GM12878 (cell line): ENCODE measurements around the gene SMU1. TPM values are rescaled to one million over a fixed set of nuclear protein-coding genes. Genes with fewer than 3 reads are reported as not detected.

Source experiments
- ATAC-seq: fragments of 200-7000 bp; cut with Tn5 transposase; 3 replicates; pipeline ENCODE4 v1.9.1; 2020; ENCODE audit warnings: mild to moderate bottlenecking, moderate library complexity
- BruUV-seq: library from RNA; stranded (reverse); fragments of 400-500 nt; replicated peaks from 2 replicates; lab custom pipeline; 2021; lab: Mats Ljungman, UMichigan
- CTCF ChIA-PET: fragments of 300-600 bp; sonication (Branson Sonifier 250); formaldehyde crosslinking; extraction: SDS; loops from one replicate; lab custom pipeline; 2021; ENCODE audit warnings: inconsistent platforms; lab: Yijun Ruan, JAX
- POLR2A ChIA-PET: fragments of 350-600 bp; formaldehyde crosslinking; extraction: SDS; loops from one replicate; lab custom pipeline; 2021; ENCODE audit warnings: inconsistent platforms; lab: Charles Lee
- RAD21 ChIA-PET: fragments of 300-600 bp; sonication (Branson Sonifier 250); formaldehyde crosslinking; loops from one replicate; lab custom pipeline; 2023; ENCODE audit warnings: antibody characterized with exemption; ENCODE audit not compliant: unreplicated experiment; lab: Charles Lee
- SMC1A ChIA-PET: fragments of 300-600 bp; sonication (Branson Sonifier 250); formaldehyde crosslinking; loops from one replicate; lab custom pipeline; 2023; ENCODE audit not compliant: unreplicated experiment, uncharacterized antibody; lab: Charles Lee
- DNase-seq: peaks from one replicate; pipeline ENCODE4 v3.0.0-alpha.2; 2011; ENCODE audit warnings: low read depth, low spot score
- FAIRE-seq: peaks from 3 replicates; lab custom pipeline; 2011; peaks lifted over from hg19 to GRCh38; lab: Jason Lieb, UNC
- H2AFZ ChIP-seq: 2 replicates; pipeline ENCODE4 v1.6.0; 2011; ENCODE audit warnings: low read depth, low read length, control low read depth; ENCODE audit not compliant: control insufficient read depth
- H3K27ac ChIP-seq: 2 replicates; pipeline ENCODE4 v1.5.1; 2011; ENCODE audit warnings: control low read depth; ENCODE audit not compliant: control insufficient read depth, insufficient read depth
- H3K27me3 ChIP-seq, 2 experiments: replicated peaks in 1 of 2; 2 replicates each; pipeline versions ENCODE4 v1.6.0 to v1.6.1; 2011; ENCODE audit warnings: low read length in 1 of 2; ENCODE audit not compliant: control insufficient read depth in 2 of 2, insufficient read depth in 2 of 2
- H3K36me3 ChIP-seq, 2 experiments: 2 replicates each; pipeline ENCODE4 v1.5.1; 2011; ENCODE audit warnings: low read length in 1 of 2; ENCODE audit not compliant: control insufficient read depth in 2 of 2, insufficient read depth in 2 of 2
- H3K4me1 ChIP-seq: 2 replicates; pipeline ENCODE4 v1.6.1; 2011; ENCODE audit warnings: mild to moderate bottlenecking, low read length, moderate library complexity, mixed read lengths; ENCODE audit not compliant: control insufficient read depth, insufficient read depth
- H3K4me2 ChIP-seq: 2 replicates; pipeline ENCODE4 v1.6.0; 2011; ENCODE audit warnings: control low read depth; ENCODE audit not compliant: control insufficient read depth, insufficient read depth
- H3K4me3 ChIP-seq: fragments of 200-600 bp; sonication (generic); 2 replicates; pipeline ENCODE4 v1.5.1; 2016
- H3K79me2 ChIP-seq: 2 replicates; pipeline ENCODE4 v1.6.0; 2011; ENCODE audit warnings: low read length; ENCODE audit not compliant: control insufficient read depth, insufficient read depth
- H3K9ac ChIP-seq: 2 replicates; pipeline ENCODE4 v1.8.0; 2011; ENCODE audit warnings: low read length, control low read depth, mixed read lengths; ENCODE audit not compliant: control insufficient read depth, insufficient read depth
- H3K9me3 ChIP-seq: replicated peaks from 3 replicates; pipeline ENCODE4 v1.5.1; 2011; ENCODE audit warnings: mild to moderate bottlenecking, low read length; ENCODE audit not compliant: control insufficient read depth, insufficient read depth
- H4K20me1 ChIP-seq: 2 replicates; pipeline ENCODE4 v1.6.0; 2011; ENCODE audit not compliant: control insufficient read depth, insufficient read depth
- BACH1 ChIP-seq: fragments of 450-650 bp; IDR thresholded peaks from 2 replicates; pipeline ENCODE4 v1.6.1; 2017; ENCODE audit warnings: mild to moderate bottlenecking, borderline replicate concordance
- BHLHE40 ChIP-seq, 2 experiments: fragments of 450-650 bp in 1 of 2; IDR thresholded peaks; 2 replicates each; pipeline ENCODE4 v1.6.1; 2011 to 2017; ENCODE audit warnings: low read depth in 2 of 2, borderline replicate concordance in 1 of 2, improper control_type of control experiment in 1 of 2, low read length in 1 of 2, mild to moderate bottlenecking in 1 of 2
- PKNOX1 ChIP-seq: fragments of 450-650 bp; IDR thresholded peaks from 2 replicates; pipeline ENCODE4 v1.6.1; 2016; ENCODE audit warnings: mild to moderate bottlenecking
- POLR2AphosphoS2 ChIP-seq: IDR thresholded peaks from 2 replicates; pipeline ENCODE4 v1.6.1; 2011; ENCODE audit warnings: low read depth, mild to moderate bottlenecking, low read length, improper control_type of control experiment, moderate library complexity
- SREBF1 ChIP-seq: IDR thresholded peaks from 2 replicates; pipeline ENCODE4 v1.6.1; 2012; ENCODE audit warnings: mild to moderate bottlenecking, low read length
- SRF ChIP-seq, 2 experiments: IDR thresholded peaks; 2 replicates each; pipeline ENCODE4 v1.6.1; 2011; ENCODE audit warnings: low read depth in 2 of 2, low read length in 2 of 2, mild to moderate bottlenecking in 1 of 2, moderate library complexity in 1 of 2
- ZNF384 ChIP-seq: IDR thresholded peaks from 2 replicates; pipeline ENCODE4 v1.6.1; 2012; ENCODE audit warnings: low read depth, mild to moderate bottlenecking, low read length, improper control_type of control experiment, borderline replicate concordance
- WGBS: methylation state at CpG from one replicate; pipeline ENCODE4 v1.1.6; 2016; ENCODE audit warnings: low lambda C conversion rate; ENCODE audit not compliant: insufficient replicate concordance, insufficient coverage; ENCODE audit errors: missing lambda C conversion rate; 5-methylcytosine and 5-hydroxymethylcytosine counted together
- in situ Hi-C: fragments of 300-500 bp; cut with MboI; formaldehyde crosslinking; loops from 9 replicates; pipeline ENCODE4 v1.14.3; 2018; ENCODE audit warnings: mixed read lengths
- intact Hi-C: fragments of 100-400 bp; cut with micrococcal nuclease; formaldehyde crosslinking; loops from one replicate; pipeline ENCODE4 v1.14.2; 2022; ENCODE audit not compliant: unreplicated experiment
- polyA plus RNA-seq, 11 experiments: library from polyadenylated mRNA; depleted of rRNA in 4 of 11; unstranded in 6 of 11; stranded (reverse) in 5 of 11; fragments of >200 nt; fragmentation: Nextera tagmentation in 4 of 11; fragmentation: Illumina TruSeq in 1 of 11; extraction: Ambion mirVana in 4 of 11; extraction: Trizol in 1 of 11; gene quantifications; 1 replicate in 1 of 11; 2 replicates in 10 of 11; pipeline versions ENCODE4 v1.2.1 to v1.2.3, GENCODE V29; 2011 to 2016; ENCODE audit warnings: inconsistent platforms in 2 of 11, missing spikeins in 2 of 11, low read depth in 1 of 11
- total RNA-seq, 4 experiments: library from RNA; depleted of rRNA in 3 of 4; stranded (reverse); fragments of >200 nt in 3 of 4; fragmentation: Illumina TruSeq in 1 of 4; extraction: Trizol in 1 of 4; gene quantifications; 2 replicates each; pipeline versions ENCODE4 v1.2.1 to v1.2.3, GENCODE V29; 2013 to 2021

The SMU1 gene
- total and polyA plus RNA-seq, 10 of the 15 experiments (the other 5 are each of a cell fraction or from before 2014, with no cell fraction given) = 18.5 to 34.6 (median 20.9) TPM

GRCh38 chr9:33106827-33107621, 30.6 kb upstream of the SMU1 start:
- H4K20me1 ChIP-seq = 0 out of 2 replicates have a peak, but pooled peaks cover 4% of the 10 kb centered on the region
- WGBS = 77% methylated on average over 10 of the region's 10 CpGs
- no TSS peak for BruUV-seq
- H3K27me3 ChIP-seq = no peaks in the 10 kb centered on the region
- H2AFZ ChIP-seq = no peak overlapping the region
- H3K9me3 ChIP-seq = no peaks in the 10 kb centered on the region
- no peaks in the 10 kb centered on the region for H3K4me1 ChIP-seq
- ChIA-PET CTCF (no interaction called here), POLR2A (interaction anchor here (0.7 kb wide), 2 partner anchors 11 to 126 kb away, joined by 4 to 7 read pairs; no protein-coding TSS in a partner anchor), SMC1A (interaction anchor here (1.2 kb wide), 1 partner anchor 119 kb away, joined by 4 read pairs; no protein-coding TSS in a partner anchor), RAD21 (no interaction called here)
- no peak overlapping the region for H3K9ac ChIP-seq
- H3K4me3 ChIP-seq = no peak overlapping the region
- TF ChIP-seq POLR2AphosphoS2 (0 out of 2 replicates have a peak, but pooled peaks have one; percentile 16), PKNOX1 (0 out of 2 replicates have a peak, but pooled peaks have one; percentile 39), BACH1 (no peak), ZNF384 (no peak), SREBF1 (no peak), BHLHE40 (IDR thresholded peaks at IDR 0.05; ENCODE audit: borderline replicate concordance in 1 of 2, low read depth in 2 of 2, low read length in 1 of 2) (no peak), SRF (IDR thresholded peaks at IDR 0.05; ENCODE audit: low read depth in 2 of 2, low read length in 2 of 2) (no peak)
- H3K36me3 ChIP-seq = peaks cover 8 to 9% of the 10 kb centered on the region in 2 experiments; a peak in 3 of 4 replicates
- DNase-seq = no peak
- peak; percentile 35 for ATAC-seq
- in situ Hi-C loops = no loop called here
- intact Hi-C loops = no loop called here
- FAIRE-seq = no peak
- no peaks in the 10 kb centered on the region for H3K79me2 ChIP-seq
- no peak overlapping the region for H3K4me2 ChIP-seq
- H3K27ac ChIP-seq = no peak overlapping the region
